Measurements from ENCODE around the gene RGS9BP. TPM values are rescaled to one million over a fixed set of nuclear protein-coding genes. Genes with fewer than 3 reads are reported as not detected.

Gene RGS9BP
- total RNA-seq, 5 donors from 2014 or later (not counting 1 experiment from before 2014, with no cell fraction given) = 0.18 to 0.82 (median 0.51) TPM

DNA sequence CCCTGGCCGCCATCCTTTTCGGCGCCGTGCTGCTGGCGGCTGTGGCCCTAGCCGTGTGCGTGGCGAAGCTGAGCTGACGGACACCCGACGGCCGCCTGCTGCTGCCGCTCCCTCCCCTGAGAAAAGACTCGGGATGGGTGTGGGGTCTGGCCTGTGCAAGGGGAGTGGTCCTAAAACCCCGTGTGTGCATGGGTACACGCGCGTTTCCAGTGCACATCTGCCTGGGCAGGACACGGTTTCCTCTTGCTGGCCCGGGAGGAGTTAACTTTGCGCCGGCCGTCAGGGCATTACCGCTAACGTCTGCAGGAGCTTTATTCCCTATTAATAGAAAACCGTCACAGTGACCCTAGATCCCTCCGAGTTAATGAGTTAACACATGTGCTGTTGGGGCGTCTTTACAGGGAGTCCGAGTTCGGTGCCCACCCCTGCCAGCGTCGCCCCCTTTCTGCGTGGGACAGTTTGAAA lies 1.3 kb downstream of the RGS9BP start:
- no peaks in the 10 kb centered on the region for H3K36me3 ChIP-seq (ENCODE audit: control insufficient read depth in 2 of 2, extremely low read depth in 1 of 2, insufficient read depth in 1 of 2, low read length in 1 of 2)
- H3K27me3 ChIP-seq (replicated peaks in 1 of 2; ENCODE audit: control insufficient read depth in 2 of 2, extremely low read depth in 1 of 2, insufficient read depth in 2 of 2, low read length in 1 of 2) = peaks cover 6 to 28% of the 10 kb centered on the region in 2 experiments
- H3K4me3 ChIP-seq (ENCODE audit: control insufficient read depth in 1 of 2, extremely low read depth in 1 of 2, low read length in 1 of 2) = peak overlapping the region in 1 of 2 donors; percentile 95
- no peak overlapping the region for H3K27ac ChIP-seq (ENCODE audit: low read length)
- peaks cover 5 to 12% of the 10 kb centered on the region in 2 donors for H3K27me3 Mint-ChIP-seq
- H3K4me1 Mint-ChIP-seq = peaks cover 25 to 32% (median 28%) of the 10 kb centered on the region in 3 donors
- no peaks in the 10 kb centered on the region for H3K36me3 Mint-ChIP-seq
- ChIA-PET CTCF (interaction anchor here in 1 of 2 donors (0.6 to 1.5 kb wide), 2 partner anchors 101 to 500 kb away, joined by 3 read pairs; no protein-coding TSS in a partner anchor), POLR2A (no interaction called here)
- WGBS (ENCODE audit: insufficient coverage) = 29% methylated on average over 28 of the region's 33 CpGs
- no peak for DNase-seq
- no peak overlapping the region for H3K27ac Mint-ChIP-seq
- H3K9me3 ChIP-seq = no peaks in the 10 kb centered on the region
- no peaks in the 10 kb centered on the region for H3K9me3 Mint-ChIP-seq
- H3K4me3 Mint-ChIP-seq = peak overlapping the region; percentile 55 to 74 (median 60)
- H3K4me1 ChIP-seq (ENCODE audit: control insufficient read depth in 1 of 2, extremely low read depth in 1 of 2, insufficient read depth in 2 of 2, low read length in 2 of 2) = peaks cover 15 to 41% of the 10 kb centered on the region in 2 experiments
- no peak for ATAC-seq (replicated peaks in 1 of 4)

DNA sequence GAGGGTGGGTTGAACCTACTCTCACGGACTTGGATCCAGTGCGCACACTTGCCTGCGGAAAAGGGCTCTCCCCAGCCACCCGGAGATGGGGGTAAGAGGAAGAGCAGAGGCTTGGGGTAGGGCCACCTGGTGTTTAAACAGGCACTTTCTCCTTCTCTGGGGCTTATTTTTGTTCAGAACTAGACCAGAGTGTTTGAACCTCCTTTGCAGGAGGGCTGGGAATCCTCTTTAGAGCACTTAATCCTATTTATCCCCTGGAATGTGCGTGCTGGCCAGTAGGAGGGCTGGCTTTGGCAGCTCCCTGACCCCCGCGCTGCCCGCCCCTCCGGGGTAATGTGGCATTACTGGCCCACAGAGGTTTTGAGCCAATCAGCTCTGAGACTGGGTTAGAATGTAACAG lies 2.0 kb downstream of the RGS9BP start:
- Histone ChIP-seq H3K4me3 (ENCODE audit: control insufficient read depth in 1 of 2, extremely low read depth in 1 of 2, low read length in 1 of 2) (no peak overlapping the region), H3K36me3 (ENCODE audit: control insufficient read depth in 2 of 2, extremely low read depth in 1 of 2, insufficient read depth in 1 of 2, low read length in 1 of 2) (no peaks in the 10 kb centered on the region), H3K27me3 (replicated peaks in 1 of 2; ENCODE audit: control insufficient read depth in 2 of 2, extremely low read depth in 1 of 2, insufficient read depth in 2 of 2, low read length in 1 of 2) (peaks cover 6 to 28% of the 10 kb centered on the region in 2 experiments), H3K27ac (ENCODE audit: low read length) (no peak overlapping the region), H3K9me3 (no peaks in the 10 kb centered on the region), H3K4me1 (ENCODE audit: control insufficient read depth in 1 of 2, extremely low read depth in 1 of 2, insufficient read depth in 2 of 2, low read length in 2 of 2) (peaks cover 15 to 36% of the 10 kb centered on the region in 2 experiments)
- Mint-ChIP-seq H3K36me3 (no peaks in the 10 kb centered on the region), H3K4me1 (peaks cover 18 to 25% (median 21%) of the 10 kb centered on the region in 3 donors), H3K27ac (no peak overlapping the region), H3K9me3 (no peaks in the 10 kb centered on the region), H3K27me3 (peaks cover 8 to 13% of the 10 kb centered on the region in 2 donors), H3K4me3 (peak overlapping the region; percentile 55 to 74 (median 60))
- WGBS (ENCODE audit: insufficient coverage) = 77% methylated on average over 5 of the region's 9 CpGs
- DNase-seq = no peak
- CTCF ChIA-PET = interaction anchor here (0.6 to 1.5 kb wide), 5 partner anchors 16 to 499 kb away, joined by 3 to 7 read pairs (median 4); no protein-coding TSS in a partner anchor
- POLR2A ChIA-PET = interaction anchor here in 1 of 2 donors (0.5 kb wide), 1 partner anchor 1665 kb away, joined by 3 read pairs; no protein-coding TSS in a partner anchor
- no peak for ATAC-seq (replicated peaks in 1 of 4)

DNA sequence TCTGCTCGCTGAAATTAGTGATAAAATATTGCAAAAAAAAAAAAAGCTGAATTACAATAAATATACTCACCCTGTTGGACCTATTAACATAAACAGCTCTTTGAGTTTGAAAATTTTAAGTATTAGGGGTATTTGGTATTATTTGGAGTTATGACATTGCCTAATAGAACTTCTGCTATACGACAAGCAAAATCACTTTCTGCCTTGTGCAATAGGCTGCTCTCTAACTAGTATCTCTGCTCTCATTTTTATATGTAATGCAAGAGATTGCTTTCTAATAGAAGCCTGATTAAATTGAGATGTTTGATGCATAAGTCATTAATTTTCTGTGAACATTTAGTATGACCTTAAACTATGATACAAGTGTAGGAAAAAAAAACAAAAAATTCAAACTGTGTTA lies 5.3 kb downstream of the RGS9BP start:
- DNase-seq = no peak
- Mint-ChIP-seq H3K4me1 (peaks cover 0 to 6% (median 5%) of the 10 kb centered on the region in 3 donors), H3K27ac (no peak overlapping the region), H3K9me3 (no peaks in the 10 kb centered on the region), H3K27me3 (peaks cover 8 to 13% of the 10 kb centered on the region in 2 donors), H3K36me3 (peaks cover 3% of the 10 kb centered on the region), H3K4me3 (no peak overlapping the region)
- no CpG with 5 or more reads among the region's 2 CpGs for WGBS (ENCODE audit: insufficient coverage)
- H3K27me3 ChIP-seq (replicated peaks in 1 of 2; ENCODE audit: control insufficient read depth in 2 of 2, extremely low read depth in 1 of 2, insufficient read depth in 2 of 2, low read length in 1 of 2) = peaks cover 6 to 28% of the 10 kb centered on the region in 2 experiments
- H3K36me3 ChIP-seq (ENCODE audit: control insufficient read depth in 2 of 2, extremely low read depth in 1 of 2, insufficient read depth in 1 of 2, low read length in 1 of 2) = no peaks in the 10 kb centered on the region
- no peaks in the 10 kb centered on the region for H3K9me3 ChIP-seq
- ATAC-seq (replicated peaks in 1 of 4) = no peak
- peaks cover 4 to 11% of the 10 kb centered on the region in 2 experiments for H3K4me1 ChIP-seq (ENCODE audit: control insufficient read depth in 1 of 2, extremely low read depth in 1 of 2, insufficient read depth in 2 of 2, low read length in 2 of 2)
- POLR2A ChIA-PET = interaction anchor here in 1 of 2 donors (0.6 kb wide), 1 partner anchor 247 kb away, joined by 3 read pairs; no protein-coding TSS in a partner anchor
- no peak overlapping the region for H3K27ac ChIP-seq (ENCODE audit: low read length)
- CTCF ChIA-PET = interaction anchor here in 1 of 2 donors (0.7 kb wide), 1 partner anchor 296 kb away, joined by 5 read pairs; no protein-coding TSS in a partner anchor
- H3K4me3 ChIP-seq (ENCODE audit: control insufficient read depth in 1 of 2, extremely low read depth in 1 of 2, low read length in 1 of 2) = no peak overlapping the region

DNA sequence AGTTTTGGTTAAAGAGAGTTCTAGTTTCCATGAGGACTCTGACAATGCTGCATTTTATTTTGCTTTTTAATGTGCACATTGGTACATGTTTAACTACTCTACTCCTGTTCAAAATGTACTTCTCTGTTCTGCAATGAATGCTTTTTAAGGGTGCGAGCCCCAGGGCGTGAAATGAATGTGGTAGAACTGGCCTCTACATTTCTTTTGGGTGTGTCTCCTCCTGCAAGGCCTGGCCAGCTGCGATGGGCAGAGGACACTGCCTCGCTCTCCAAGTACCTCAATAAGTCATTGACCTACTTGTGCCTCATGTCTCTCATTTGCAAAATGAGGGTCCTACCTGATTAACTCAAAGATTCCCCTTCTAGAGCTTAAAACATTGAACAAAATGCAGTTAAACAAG lies 6.7 kb downstream of the RGS9BP start:
- H3K4me1 Mint-ChIP-seq = peaks cover 0 to 2% (median 2%) of the 10 kb centered on the region in 3 donors

DNA sequence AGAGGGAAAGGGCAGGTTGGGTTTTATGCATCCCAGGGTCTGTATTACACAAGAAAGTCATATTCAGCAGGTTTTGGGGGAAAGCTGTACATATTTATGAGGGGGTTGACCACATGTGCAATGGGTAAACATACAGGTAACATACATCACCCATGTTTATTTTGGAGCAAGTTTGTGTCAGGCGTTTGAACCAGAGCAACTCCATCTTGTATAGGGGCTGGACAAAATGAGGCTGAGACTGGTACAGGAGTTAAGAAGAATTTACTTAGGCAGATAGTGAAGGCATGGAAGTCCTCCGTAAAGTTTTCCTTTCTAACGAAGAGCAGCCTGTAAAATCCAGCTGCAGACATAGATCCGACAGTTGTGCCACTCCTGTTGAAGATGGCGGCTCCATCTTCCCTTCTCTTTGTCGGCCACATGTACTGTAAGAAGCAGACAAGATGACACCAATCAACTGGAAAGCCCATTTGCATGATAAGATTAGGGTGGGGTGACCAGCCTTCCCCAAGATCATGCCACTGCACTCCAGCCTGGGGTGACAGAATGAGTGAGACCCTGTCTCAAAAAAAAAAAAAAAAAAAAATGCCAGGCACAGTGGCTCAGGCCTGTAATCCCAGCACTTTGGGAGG lies 11.3 kb downstream of the RGS9BP start:
- H3K4me3 Mint-ChIP-seq = no peak overlapping the region
- H3K36me3 ChIP-seq (ENCODE audit: control insufficient read depth in 2 of 2, extremely low read depth in 1 of 2, insufficient read depth in 1 of 2, low read length in 1 of 2) = no peaks in the 10 kb centered on the region
- H3K27ac Mint-ChIP-seq = no peak overlapping the region
- WGBS (ENCODE audit: insufficient coverage) = 88% methylated on average over 4 of the region's 6 CpGs
- no peak overlapping the region for H3K27ac ChIP-seq (ENCODE audit: low read length)
- no peaks in the 10 kb centered on the region for H3K9me3 Mint-ChIP-seq
- peaks cover 2 to 3% of the 10 kb centered on the region in 2 donors for H3K27me3 Mint-ChIP-seq
- peaks cover 5 to 10% of the 10 kb centered on the region in 2 experiments for H3K4me1 ChIP-seq (ENCODE audit: control insufficient read depth in 1 of 2, extremely low read depth in 1 of 2, insufficient read depth in 2 of 2, low read length in 2 of 2)
- no peaks in the 10 kb centered on the region for H3K27me3 ChIP-seq (replicated peaks in 1 of 2; ENCODE audit: control insufficient read depth in 2 of 2, extremely low read depth in 1 of 2, insufficient read depth in 2 of 2, low read length in 1 of 2)
- no peak for DNase-seq
- H3K4me3 ChIP-seq (ENCODE audit: control insufficient read depth in 1 of 2, extremely low read depth in 1 of 2, low read length in 1 of 2) = no peak overlapping the region
- H3K4me1 Mint-ChIP-seq = peaks cover 9 to 16% (median 12%) of the 10 kb centered on the region in 3 donors
- H3K36me3 Mint-ChIP-seq = peaks cover 8% of the 10 kb centered on the region
- CTCF ChIA-PET = no interaction called here
- ATAC-seq (replicated peaks in 1 of 4) = no peak
- POLR2A ChIA-PET = no interaction called here
- H3K9me3 ChIP-seq = no peaks in the 10 kb centered on the region

More for the DNA sequence above, 6.7 kb downstream of the RGS9BP start:
- POLR2A ChIA-PET = interaction anchor here in 1 of 2 donors (0.7 kb wide), 1 partner anchor 79 kb away, joined by 3 read pairs; no protein-coding TSS in a partner anchor
- CTCF ChIA-PET = no interaction called here
- Histone ChIP-seq H3K27me3 (replicated peaks in 1 of 2; ENCODE audit: control insufficient read depth in 2 of 2, extremely low read depth in 1 of 2, insufficient read depth in 2 of 2, low read length in 1 of 2) (peaks cover 1 to 20% of the 10 kb centered on the region in 2 experiments), H3K4me3 (ENCODE audit: control insufficient read depth in 1 of 2, extremely low read depth in 1 of 2, low read length in 1 of 2) (no peak overlapping the region), H3K27ac (ENCODE audit: low read length) (no peak overlapping the region), H3K4me1 (ENCODE audit: control insufficient read depth in 1 of 2, extremely low read depth in 1 of 2, insufficient read depth in 2 of 2, low read length in 2 of 2) (no peaks in the 10 kb centered on the region), H3K36me3 (ENCODE audit: control insufficient read depth in 2 of 2, extremely low read depth in 1 of 2, insufficient read depth in 1 of 2, low read length in 1 of 2) (no peaks in the 10 kb centered on the region), H3K9me3 (no peaks in the 10 kb centered on the region)
- Mint-ChIP-seq H3K36me3 (peaks cover 8% of the 10 kb centered on the region), H3K27me3 (peaks cover 6 to 8% of the 10 kb centered on the region in 2 donors), H3K9me3 (no peaks in the 10 kb centered on the region), H3K27ac (no peak overlapping the region), H3K4me3 (no peak overlapping the region)
- 100% methylated on average over 3 of the region's 4 CpGs for WGBS (ENCODE audit: insufficient coverage)
- ATAC-seq (replicated peaks in 1 of 4) (no peak), DNase-seq (no peak)

DNA sequence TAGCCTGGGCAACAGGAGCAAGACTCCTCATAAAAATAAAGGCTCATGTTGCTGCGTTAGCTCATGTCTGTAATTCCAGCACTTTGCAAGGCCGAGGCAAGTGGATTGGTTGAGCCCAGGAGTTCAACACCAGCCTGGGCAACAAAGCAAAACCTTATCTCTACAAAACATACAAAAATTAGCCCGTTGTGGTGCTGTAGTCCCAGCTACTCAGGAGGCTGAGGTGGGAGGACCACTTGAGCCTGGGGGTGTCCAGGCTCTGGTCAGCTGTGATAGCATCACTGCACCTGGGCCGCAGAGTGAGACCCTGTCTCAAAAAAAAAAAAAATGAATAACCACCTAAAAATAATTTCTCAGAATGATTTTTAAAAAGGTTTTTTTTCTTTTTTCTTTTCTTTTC lies 12.0 kb downstream of the RGS9BP start:
- H3K36me3 ChIP-seq (ENCODE audit: control insufficient read depth in 2 of 2, extremely low read depth in 1 of 2, insufficient read depth in 1 of 2, low read length in 1 of 2) = no peaks in the 10 kb centered on the region
- no peak overlapping the region for H3K4me3 Mint-ChIP-seq
- H3K4me1 Mint-ChIP-seq = peaks cover 11 to 16% (median 13%) of the 10 kb centered on the region in 3 donors
- no peaks in the 10 kb centered on the region for H3K9me3 Mint-ChIP-seq
- H3K27me3 Mint-ChIP-seq = no peaks in the 10 kb centered on the region
- WGBS (ENCODE audit: insufficient coverage) = 100% methylated on average over 2 of the region's 4 CpGs
- H3K9me3 ChIP-seq = no peaks in the 10 kb centered on the region
- H3K4me3 ChIP-seq (ENCODE audit: control insufficient read depth in 1 of 2, extremely low read depth in 1 of 2, low read length in 1 of 2) = no peak overlapping the region
- H3K27ac Mint-ChIP-seq = no peak overlapping the region
- H3K27me3 ChIP-seq (replicated peaks in 1 of 2; ENCODE audit: control insufficient read depth in 2 of 2, extremely low read depth in 1 of 2, insufficient read depth in 2 of 2, low read length in 1 of 2) = no peaks in the 10 kb centered on the region
- no peak overlapping the region for H3K27ac ChIP-seq (ENCODE audit: low read length)
- no peak for DNase-seq
- H3K4me1 ChIP-seq (ENCODE audit: control insufficient read depth in 1 of 2, extremely low read depth in 1 of 2, insufficient read depth in 2 of 2, low read length in 2 of 2) = peaks cover 5 to 14% of the 10 kb centered on the region in 2 experiments
- ChIA-PET CTCF (no interaction called here), POLR2A (no interaction called here)
- H3K36me3 Mint-ChIP-seq = peaks cover 8% of the 10 kb centered on the region
- ATAC-seq (replicated peaks in 1 of 4) = no peak
